Progenitor cell of endocrine pancreas (in vitro differentiated cells): ENCODE data around the gene C11orf98. TPM values are rescaled to one million over a fixed set of nuclear protein-coding genes. Genes with fewer than 3 reads are reported as not detected.
"Not testable (repeated sequence)": the region's sequence is repeated elsewhere in the genome, so short reads cannot be mapped to it uniquely, and the experiment has no call there.

Experiments
- DNase-seq: peaks from one replicate; pipeline ENCODE4 v3.0.0; 2021; ENCODE audit warnings: low spot score; ENCODE audit not compliant: unreplicated experiment
- H3K27ac Mint-ChIP-seq: 2 replicates; pipeline ENCODE4 v1.8.0; 2021; ENCODE audit warnings: mild to moderate bottlenecking, moderate library complexity, mixed read lengths
- H3K27me3 Mint-ChIP-seq: 2 replicates; pipeline ENCODE4 v1.8.0; 2021; ENCODE audit warnings: mixed read lengths
- H3K36me3 Mint-ChIP-seq: 2 replicates; pipeline ENCODE4 v1.8.0; 2022; ENCODE audit warnings: mixed read lengths; ENCODE audit not compliant: insufficient read depth
- H3K4me1 Mint-ChIP-seq: 2 replicates; pipeline ENCODE4 v1.8.0; 2021; ENCODE audit warnings: low read depth, mixed read lengths
- H3K4me3 Mint-ChIP-seq: 2 replicates; pipeline ENCODE4 v1.8.0; 2021; ENCODE audit warnings: low read depth, mild to moderate bottlenecking, moderate library complexity, mixed read lengths
- H3K9me3 Mint-ChIP-seq: 2 replicates; pipeline ENCODE4 v1.8.0; 2021; ENCODE audit warnings: low read depth, mixed read lengths
- CTCF ChIP-seq: fragments of 200-600 bp; sonication (generic); IDR thresholded peaks from one replicate; pipeline ENCODE4 v1.5.0; 2021; ENCODE audit warnings: antibody characterized with exemption, mild to moderate bottlenecking; ENCODE audit not compliant: unreplicated experiment
- total RNA-seq: library from RNA; stranded (reverse); gene quantifications from 2 replicates; pipeline ENCODE4 v1.2.1, GENCODE V29; 2021

Gene C11orf98
- total RNA-seq, 1 donor from 2014 or later, result 71.7 TPM

DNA sequence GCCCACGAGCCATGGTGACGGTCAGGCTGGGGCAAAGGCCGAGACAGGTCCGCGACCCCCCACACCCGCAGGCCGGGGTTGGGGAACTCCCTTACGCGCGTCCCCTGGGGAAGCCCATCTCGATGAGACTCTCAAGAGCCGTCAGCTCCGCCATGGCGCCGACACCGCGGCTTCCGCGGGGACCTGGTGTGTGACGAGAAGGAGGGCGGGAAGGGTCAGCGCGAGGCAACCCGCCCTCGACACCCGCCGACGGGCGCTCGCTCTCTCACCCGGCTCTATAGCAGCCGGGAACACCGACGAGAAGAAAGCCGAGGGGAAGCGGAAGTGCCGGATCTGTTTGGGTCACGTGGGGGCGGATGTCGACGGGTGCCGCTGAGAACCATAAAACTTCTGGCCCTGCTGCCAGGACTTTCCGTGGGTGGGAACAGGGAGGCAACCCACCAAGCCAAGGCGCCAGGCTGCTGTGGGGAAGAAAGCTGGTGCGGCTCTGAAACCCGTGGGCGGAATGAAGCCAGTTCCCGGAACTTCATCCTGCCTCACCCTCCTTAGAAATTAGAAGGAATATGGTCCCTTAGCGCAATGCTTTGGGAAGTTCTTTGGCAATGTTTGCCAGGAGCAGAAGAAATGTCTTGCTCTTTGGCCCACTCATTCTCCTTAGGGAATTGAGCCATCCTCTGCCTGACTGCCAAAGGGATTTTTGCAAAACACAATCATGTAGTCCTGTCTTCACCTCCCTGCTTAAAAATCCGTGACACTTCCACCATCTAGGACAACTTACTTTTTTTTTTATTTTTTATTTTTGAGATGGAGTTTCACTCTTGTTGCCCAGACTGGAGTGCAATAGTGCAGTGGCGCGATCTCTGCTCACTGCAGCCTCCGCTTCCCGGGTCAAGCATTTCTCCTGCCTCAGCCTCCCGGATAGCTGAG lies 14.0 kb upstream of the C11orf98 start, which contains the start of gene UBXN1:
Gene UBXN1, minus strand, starts transcription at position 304 of the 927 bp plus-strand sequence. Its CDS starts 150 bp downstream, at position 154.
- H3K36me3 Mint-ChIP-seq, result peaks cover 10% of the 10 kb centered on the region
- DNase-seq, result peak; percentile 51
- TF ChIP-seq CTCF, result no peak
- no peaks in the 10 kb centered on the region for H3K27me3 Mint-ChIP-seq
- H3K4me3 Mint-ChIP-seq, result peak within 1 kb of the TSS; percentile 86
- H3K27ac Mint-ChIP-seq, result peak within 1 kb of the TSS; percentile 92
- H3K4me1 Mint-ChIP-seq, result peaks cover 12% of the 10 kb centered on the region
- H3K9me3 Mint-ChIP-seq, result no peaks in the 10 kb centered on the region

- peaks cover 12% of the 10 kb centered on the region for H3K36me3 Mint-ChIP-seq
- peaks cover 12% of the 10 kb centered on the region for H3K4me1 Mint-ChIP-seq
- peak overlapping the region; percentile 92 for H3K27ac Mint-ChIP-seq
- DNase-seq, result no peak
- no peaks in the 10 kb centered on the region for H3K9me3 Mint-ChIP-seq
- TF ChIP-seq CTCF, result no peak
- H3K4me3 Mint-ChIP-seq, result peak overlapping the region; percentile 86
- no peaks in the 10 kb centered on the region for H3K27me3 Mint-ChIP-seq
These were observed 13.4 kb upstream of the C11orf98 start for GRCh38 chr11:62678433-62678769.

DNA sequence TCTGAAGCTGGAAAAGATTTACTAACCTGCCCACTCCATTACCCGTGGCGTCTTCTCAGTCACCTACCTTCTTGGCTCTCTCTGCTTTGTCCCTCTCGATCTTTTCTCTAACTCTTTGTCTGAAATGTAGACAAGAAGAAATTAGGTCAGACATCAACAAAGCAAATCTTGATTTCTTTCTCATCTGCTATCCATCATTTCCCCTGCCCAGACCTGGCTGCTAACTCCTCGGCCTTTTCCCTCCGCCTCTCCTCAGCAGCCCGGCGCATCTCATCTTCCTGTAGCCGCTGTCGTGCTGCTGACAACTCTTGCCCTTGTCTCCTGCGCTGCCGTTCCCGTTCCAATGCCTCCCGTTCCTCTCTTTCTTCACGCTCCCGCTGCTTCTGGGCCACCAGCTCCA lies 12.7 kb upstream of the C11orf98 start:
- Mint-ChIP-seq H3K4me1 (peaks cover 12% of the 10 kb centered on the region), H3K27ac (peak overlapping the region; percentile 86), H3K4me3 (peak overlapping the region; percentile 86), H3K27me3 (no peaks in the 10 kb centered on the region), H3K36me3 (peaks cover 12% of the 10 kb centered on the region), H3K9me3 (no peaks in the 10 kb centered on the region)
- DNase-seq, result no peak
- no peak for TF ChIP-seq CTCF

DNA sequence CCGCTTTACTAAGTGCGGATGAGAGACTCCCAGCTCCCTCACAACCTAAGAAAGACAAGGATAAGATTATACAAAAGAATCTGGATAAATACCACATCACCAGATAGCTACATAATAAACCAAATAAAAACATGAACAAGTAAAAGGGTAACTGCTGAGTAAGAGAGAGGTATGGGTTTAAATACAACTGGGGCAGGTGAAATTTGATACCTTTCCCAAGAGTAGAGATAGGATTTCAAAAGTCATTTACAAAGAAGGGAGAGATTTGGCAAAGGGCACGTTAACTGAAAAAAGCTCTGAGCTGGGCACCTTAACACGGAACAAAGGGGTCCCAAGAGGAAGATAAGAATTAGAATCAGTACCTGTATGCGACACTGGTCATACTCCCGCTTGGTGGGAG lies 12.1 kb upstream of the C11orf98 start:
- H3K4me3 Mint-ChIP-seq, result peak overlapping the region; percentile 86
- H3K27me3 Mint-ChIP-seq, result no peaks in the 10 kb centered on the region
- H3K9me3 Mint-ChIP-seq, result no peaks in the 10 kb centered on the region
- no peak for DNase-seq
- peaks cover 16% of the 10 kb centered on the region for H3K4me1 Mint-ChIP-seq
- H3K27ac Mint-ChIP-seq, result no peak overlapping the region
- no peak for TF ChIP-seq CTCF
- H3K36me3 Mint-ChIP-seq, result peaks cover 12% of the 10 kb centered on the region

GRCh38 chr11:62676698-62677097 lies 11.7 kb upstream of the C11orf98 start:
- peaks cover 12% of the 10 kb centered on the region for H3K36me3 Mint-ChIP-seq
- no peaks in the 10 kb centered on the region for H3K9me3 Mint-ChIP-seq

DNA sequence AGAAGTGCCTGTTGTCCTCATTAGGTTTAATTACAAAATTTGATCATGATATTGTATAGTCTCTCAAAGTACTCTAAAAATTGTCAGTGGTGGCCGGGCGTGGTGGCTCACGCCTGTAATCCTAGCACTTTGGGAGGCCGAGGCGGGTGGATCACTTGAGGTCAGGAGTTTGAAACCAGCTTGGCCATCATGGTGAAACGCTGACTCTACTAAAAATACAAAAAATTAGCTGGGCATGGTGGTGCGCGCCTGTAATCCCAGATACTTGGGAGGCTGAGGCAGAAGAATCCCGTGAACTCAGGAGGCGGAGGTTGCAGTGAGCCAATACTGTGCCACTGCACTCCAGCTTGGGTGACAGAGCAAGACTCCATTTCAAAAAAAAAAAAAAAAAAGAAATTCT lies 10.4 kb upstream of the C11orf98 start:
- H3K27ac Mint-ChIP-seq, H3K27me3 Mint-ChIP-seq, H3K9me3 Mint-ChIP-seq, DNase-seq, H3K4me3 Mint-ChIP-seq: not testable (repeated sequence)
- Mint-ChIP-seq H3K4me1 (peaks cover 22% of the 10 kb centered on the region), H3K36me3 (peaks cover 12% of the 10 kb centered on the region)

More at GRCh38 chr11:62676698-62677097, 11.7 kb upstream of the C11orf98 start:
- DNase-seq, result no peak
- Mint-ChIP-seq H3K4me1 (peaks cover 17% of the 10 kb centered on the region), H3K4me3 (peak overlapping the region; percentile 86), H3K27ac (peak overlapping the region; percentile 20), H3K27me3 (no peaks in the 10 kb centered on the region)
- TF ChIP-seq CTCF, result no peak
